Measurements from ENCODE around the gene SCARF2. TPM values are rescaled to one million over a fixed set of nuclear protein-coding genes. Genes with fewer than 3 reads are reported as not detected.
"Not testable (repeated sequence)": the region's sequence is repeated elsewhere in the genome, so short reads cannot be mapped to it uniquely, and the experiment has no call there.

SCARF2 gene
- total RNA-seq, 1 experiment from 2014 or later, result 13.3 TPM

DNA sequence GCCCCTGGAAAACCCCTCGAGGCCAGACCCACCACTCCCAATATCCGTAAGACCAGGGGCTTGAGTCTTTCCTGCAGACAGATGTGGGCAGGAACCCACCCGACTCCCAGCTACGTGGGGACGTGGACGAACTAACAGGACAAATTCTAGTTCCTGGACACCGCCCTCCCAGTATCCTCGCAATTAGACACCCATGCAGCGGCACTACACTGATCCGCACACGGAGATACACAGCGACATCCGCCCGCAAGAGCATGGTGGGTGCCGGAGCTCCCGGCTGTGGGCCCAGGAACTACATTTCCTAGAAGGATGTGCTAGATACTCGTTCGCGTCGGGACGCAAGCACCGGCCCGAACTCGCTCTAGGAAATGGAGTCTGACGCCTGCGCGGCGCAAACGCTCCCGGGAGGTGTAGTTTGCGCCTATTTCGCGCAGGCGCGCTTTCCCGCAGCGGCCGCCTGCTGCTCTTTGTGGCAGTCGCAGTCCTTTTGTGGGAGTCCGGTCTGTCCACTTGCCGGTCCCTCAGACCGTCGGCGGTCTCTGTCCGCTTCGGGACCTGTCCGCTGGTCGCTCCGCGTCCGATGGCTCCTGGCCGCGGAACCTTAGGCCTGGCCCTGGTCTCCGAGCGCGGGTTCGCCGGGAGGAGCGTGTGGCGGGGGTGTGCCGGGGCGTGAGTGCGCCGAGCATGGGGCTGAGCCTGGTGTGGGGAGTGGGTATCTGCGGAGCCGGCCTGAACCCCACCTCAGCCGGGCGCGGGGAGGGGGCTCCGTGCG is 43.7 kb downstream of the SCARF2 start, which contains the start of gene ZNF74:
TSS of gene ZNF74 (plus strand) at position 447 of the 772 bp plus-strand sequence. CDS start 478 bp downstream, outside the sequence.
- DNase-seq (ENCODE audit: low read depth), result peak; percentile 92

DNA sequence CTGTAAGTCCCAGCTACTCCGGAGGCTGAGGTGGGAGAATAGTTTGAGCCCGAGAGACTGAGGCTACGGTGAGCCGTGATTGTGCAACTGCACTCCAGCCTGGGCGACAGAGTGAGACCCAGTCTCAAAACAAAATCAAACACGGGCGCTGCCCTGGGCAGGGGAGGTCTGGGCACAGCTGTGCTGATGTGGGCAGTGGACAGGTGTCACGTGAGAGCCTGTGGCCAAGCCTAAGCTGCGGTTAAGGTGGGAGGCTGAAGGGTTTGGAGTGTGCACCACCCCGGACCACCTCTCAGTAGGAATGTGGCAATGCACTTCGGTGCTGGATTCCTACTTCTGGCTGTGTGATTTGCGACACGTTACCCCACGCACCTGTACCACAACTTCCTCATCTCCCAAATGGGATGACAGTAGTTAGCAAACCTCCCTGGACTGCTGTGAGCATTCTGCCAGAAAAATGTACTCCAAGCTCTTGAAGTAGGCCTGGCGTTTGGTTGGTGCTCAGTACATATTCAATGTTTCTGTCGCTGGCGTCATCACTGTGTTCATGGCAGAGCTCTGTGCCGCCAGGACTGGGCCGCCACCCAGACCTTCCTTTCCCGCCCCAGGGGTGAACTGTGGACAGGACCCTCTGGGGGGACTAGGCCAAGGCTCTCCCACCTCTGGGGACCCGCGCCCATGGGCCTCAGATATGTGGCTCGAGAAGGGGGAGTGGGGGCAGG is 44.5 kb downstream of the SCARF2 start:
- DNase-seq (ENCODE audit: low read depth), result no peak

DNA sequence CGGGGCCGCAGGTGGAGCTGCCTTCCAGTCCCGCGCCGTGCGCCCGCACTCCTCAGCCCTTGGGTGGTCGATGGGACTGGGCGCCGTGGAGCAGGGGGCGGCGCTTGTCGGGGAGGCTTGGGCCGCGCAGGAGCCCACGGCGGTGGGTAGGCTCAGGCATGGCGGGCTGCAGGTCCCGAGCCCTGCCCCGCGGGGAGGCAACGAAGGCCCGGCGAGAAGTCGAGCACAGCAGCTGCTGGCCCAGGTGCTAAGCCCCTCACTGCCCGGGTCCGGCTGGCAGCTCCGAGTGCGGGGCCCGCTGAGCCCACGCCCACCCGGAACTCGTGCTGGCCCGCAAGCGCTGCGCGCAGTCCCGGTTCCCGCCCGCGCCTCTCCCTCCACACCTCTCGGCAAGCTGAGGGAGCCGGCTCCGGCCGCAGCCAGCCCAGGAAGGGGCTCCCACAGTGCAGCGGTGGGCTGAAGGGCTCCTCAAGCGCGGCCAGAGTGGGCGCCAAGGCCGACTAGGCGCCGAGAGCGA is 45.2 kb downstream of the SCARF2 start:
- not testable (repeated sequence) for DNase-seq (ENCODE audit: low read depth)

DNA sequence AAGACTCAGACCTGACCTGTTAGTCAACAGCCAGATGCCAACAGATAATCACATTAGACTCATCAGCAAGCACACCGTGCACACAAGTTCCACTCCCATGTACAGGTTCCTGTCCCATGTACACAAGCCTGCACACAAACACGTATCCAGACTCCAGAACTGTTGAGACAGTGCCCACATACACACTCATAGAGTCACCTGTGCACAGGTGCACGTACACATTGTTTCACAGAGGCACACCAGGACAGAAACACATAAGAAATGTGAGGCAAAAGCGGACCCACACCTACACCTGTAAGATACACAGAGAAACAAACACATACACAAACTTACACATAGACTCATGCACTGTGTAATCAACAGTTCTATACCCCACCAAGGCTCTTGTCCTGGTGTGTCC is 46.4 kb downstream of the SCARF2 start:
- DNase-seq (ENCODE audit: low read depth), result no peak

DNA sequence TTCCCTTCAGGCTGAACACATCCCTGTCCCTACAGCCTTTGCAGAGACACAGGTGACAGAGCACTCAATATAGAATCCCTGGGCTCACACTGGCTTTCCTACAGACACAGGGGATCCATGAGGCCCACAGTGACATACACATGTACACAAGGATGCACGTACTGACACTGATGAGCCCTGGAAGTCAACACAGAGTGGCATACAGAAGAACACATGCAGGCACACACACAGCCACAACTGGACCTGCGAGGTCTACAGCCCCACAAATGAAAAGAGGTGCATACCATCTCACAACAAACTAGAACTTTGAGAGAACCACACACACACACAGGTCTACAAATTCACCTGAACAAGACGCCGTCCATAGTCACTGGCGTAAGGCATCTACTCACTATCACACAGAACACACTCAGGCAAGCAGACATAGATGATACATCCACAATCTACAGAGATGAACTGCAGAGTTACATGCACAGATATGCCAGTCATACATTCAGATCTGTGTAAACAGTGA is 47.2 kb downstream of the SCARF2 start:
- no peak for DNase-seq (ENCODE audit: low read depth)

DNA sequence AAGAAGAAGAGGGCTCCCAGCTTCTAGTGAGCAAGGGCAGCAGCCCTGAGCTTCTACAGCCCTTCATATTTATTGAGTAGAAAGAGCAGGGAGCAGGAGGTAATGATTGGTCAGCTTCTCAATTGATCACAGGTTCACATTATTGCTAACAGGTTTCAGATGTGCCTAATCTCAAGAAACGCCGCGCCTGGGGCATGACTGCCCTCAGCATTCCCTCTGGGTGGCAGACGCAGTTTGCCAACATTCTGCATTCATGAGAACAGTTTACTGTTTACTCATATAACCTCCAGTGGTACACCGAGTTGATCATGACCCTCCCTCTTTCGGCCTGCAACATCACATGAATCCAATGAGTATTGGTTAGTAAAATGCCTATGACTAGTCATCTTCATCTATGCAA is 48.3 kb downstream of the SCARF2 start:
- DNase-seq (ENCODE audit: low read depth), result no peak

DNA sequence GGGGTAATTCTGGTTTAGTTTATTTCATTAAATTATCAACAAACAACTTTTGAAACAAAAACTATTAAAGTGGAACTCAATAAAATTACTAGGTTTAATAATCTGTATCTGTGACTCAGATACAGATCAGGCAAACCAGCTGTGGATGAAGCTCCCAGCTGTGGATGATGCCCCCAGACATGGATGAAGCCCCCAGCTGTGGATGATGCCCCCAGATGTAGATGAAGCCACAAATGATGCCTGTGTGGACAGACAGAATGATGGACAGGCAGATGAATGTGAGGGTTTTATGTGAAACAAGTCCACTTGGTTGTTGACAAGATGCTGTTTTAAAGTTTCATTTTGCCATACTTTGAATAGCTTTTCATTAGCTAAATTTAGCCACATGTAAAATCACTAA is 49.4 kb downstream of the SCARF2 start:
- DNase-seq (ENCODE audit: low read depth), result no peak

DNA sequence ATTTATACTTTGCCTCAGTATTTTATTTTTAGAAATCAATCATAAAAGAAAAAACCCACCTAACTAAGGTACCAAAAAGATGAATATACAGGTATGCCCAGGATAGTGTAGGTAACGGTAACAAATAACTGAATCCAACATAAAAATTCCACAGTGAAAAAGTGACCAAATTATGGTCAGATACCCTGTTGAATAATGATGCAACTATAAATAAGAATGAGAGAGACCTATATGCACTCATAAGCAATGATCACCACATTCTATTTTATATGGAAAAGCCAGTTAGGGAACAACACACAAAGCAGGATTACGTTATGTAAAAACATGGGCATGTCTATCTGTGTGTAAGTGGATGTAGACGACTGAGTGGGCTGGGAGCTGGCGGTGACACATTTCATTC is 50.7 kb downstream of the SCARF2 start:
- no peak for DNase-seq (ENCODE audit: low read depth)

DNA sequence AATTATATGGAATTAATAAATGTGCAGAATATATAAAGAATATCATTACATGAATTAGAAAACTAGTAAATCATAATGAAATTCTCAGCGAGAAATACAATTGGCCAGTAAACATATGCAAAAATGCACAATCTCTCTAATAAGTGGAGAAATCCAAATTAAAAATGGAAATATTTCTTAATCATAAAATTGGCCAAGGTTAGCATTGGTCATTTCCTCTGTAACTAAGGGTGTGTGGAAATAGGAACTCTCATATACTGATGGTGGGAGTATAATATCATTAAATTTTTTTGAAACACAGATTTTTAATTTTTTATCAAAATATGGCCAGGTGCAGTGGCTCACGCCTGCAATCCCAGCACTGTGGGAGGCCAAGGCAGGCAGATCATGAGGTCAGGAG is 51.3 kb downstream of the SCARF2 start:
- DNase-seq (ENCODE audit: low read depth), result no peak

DNA sequence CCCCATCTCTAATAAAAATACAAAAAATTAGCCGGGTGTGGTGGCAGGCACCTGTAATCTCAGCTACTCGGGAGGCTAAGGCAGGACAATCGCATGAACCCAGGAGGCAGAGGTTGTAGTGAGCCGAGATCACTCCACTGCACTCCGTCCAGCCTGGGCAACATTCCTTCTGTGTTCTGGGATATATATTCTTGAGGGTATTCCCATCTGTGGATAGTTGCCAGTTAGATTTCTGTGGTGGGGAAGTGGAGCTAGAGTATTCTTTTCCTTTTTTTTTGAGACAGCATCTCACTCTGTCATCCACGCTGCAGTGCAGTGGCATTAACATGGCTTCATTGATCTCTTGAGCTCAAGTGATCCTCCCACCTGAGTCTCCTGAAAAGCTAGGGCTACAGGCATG is 52.8 kb downstream of the SCARF2 start:
- DNase-seq (ENCODE audit: low read depth), result no peak

DNA sequence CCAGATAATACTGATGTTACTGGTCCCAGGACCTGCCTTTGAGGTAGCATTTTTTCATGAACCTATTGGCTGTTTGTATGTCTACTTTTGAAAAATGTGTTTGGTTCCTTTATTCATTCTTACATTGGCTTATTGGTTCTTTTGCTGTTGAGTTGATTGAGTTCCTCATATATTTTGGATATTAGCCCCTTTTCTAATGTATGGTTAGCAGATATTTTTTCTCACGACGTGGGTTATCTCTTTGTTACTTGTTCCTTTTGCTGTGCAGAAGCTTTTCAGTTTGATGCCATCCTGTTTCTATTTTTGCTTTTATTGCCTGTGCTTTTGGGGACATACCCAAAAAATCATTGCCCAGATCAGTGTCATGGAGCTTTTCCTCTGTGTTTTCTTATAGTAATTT is 53.5 kb downstream of the SCARF2 start:
- DNase-seq (ENCODE audit: low read depth), result no peak

DNA sequence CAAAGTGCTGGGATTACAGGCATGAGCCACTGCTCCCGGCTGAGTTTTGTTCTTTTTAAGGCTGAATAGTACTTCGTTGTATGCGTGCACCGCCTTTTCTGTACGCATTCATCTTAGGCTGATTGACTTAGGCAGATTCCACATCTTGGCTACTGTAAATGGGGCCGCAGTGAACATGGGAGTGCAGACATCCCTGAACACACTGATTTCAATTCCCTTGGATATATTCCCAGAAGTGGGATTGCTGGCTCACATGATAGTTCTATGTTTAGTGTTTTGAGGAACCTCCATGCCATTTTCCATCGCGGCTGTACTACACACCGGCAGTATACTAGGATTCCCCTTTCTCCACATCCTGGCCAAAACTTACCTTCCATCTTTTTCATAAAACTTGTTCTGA is 54.1 kb downstream of the SCARF2 start:
- DNase-seq (ENCODE audit: low read depth), result no peak

DNA sequence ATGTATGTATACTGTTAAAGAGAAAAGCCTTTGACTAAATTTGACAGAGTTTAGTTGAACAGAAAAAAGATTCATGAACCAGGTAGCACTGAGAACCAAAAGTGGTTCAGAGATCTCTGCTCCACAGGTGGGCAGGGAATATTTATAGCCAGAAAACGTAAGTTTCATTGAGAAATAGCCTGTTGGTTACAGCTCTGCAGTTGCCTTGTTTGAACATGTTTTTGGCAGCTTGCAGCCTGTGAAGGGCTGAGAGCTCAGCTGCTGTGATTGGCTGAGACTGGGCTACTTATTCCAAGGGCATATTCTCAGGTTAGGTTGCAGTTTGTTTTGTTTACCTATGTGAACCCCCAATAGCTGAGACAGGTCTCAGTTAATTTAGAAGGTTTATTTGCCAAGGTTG is 57.1 kb downstream of the SCARF2 start:
- no peak for DNase-seq (ENCODE audit: low read depth)

DNA sequence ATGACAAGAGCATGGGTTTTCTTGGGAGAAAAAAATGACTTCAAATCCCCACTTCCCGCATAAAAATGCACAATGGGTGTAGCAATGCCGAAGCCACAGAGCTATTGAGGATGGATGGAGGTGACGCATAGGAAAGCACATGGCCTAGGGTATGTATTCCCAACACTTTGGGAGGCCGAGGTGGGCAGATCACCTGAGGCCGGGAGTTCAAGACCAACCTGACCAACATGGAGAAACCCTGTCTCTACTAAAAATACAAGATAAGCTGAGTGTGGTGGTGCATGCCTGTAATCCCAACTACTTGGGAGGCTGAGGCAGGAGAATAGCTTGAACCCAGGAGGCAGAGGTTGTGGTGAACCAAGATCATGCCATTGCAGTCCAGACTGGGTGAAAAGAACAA is 58.9 kb downstream of the SCARF2 start:
- DNase-seq (ENCODE audit: low read depth), result not testable (repeated sequence)

DNA sequence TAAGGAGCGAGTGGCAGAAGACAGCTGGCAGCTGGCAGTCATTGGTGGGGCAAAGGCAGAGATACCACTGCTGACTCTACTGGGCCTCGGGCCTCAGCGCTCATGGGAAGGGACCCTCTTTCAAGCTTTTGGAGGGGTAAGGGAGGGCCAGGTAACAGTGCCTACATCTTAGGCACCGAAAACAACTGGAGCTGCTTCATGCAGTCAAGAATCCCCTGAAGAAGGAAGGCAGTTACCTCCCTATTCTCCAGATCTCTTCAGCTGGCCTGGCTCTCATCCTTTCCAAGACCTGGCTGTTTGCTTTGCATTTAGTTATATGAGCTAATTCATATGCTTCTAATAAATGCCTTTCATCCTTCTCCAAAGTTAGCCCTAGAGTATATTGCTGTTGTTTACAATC is 59.5 kb downstream of the SCARF2 start:
- no peak for DNase-seq (ENCODE audit: low read depth)

DNA sequence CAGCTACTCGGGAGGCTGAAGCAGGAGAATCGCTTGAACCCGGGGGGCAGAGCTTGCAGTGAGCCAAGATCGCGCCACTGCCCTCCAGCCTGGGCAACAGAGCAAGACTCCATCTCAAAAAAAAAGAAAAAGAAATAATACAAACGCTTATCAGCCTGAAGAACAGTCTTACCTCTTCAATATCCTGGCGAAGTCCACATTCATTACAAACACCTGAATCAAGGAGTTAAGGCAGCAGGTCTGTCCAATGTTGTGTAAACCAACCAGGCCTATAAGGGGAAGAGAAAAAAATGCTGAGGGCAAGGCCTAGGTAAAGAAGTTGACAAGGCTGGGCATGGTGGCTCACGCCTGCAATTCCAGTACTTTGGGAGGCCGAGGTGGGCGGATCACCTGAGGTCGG is 60.6 kb downstream of the SCARF2 start:
- DNase-seq (ENCODE audit: low read depth), result not testable (repeated sequence)

DNA sequence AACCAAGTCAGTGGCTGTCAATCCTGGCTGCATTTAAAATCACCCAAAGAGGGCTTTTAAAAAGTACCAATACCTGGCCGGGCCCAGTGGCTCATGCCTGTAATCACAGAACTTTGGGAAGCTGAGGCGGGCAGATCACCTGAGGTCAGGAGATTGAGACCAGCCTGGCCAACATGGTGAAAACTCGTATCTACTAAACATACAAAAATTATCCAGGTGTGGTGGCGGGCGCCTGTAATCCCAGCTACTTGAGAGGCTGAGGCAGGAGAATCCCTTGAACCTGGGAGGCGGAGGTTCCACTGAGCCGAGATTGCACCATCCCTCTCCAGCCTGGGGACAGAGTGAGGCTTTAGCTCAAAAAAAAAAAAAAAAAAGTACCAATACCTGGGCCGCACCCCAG is 61.3 kb downstream of the SCARF2 start:
- not testable (repeated sequence) for DNase-seq (ENCODE audit: low read depth)

Other genes starting within 250 kb of the SCARF2 start
- 0.63 TPM in 1 of 2 replicates, not detected in the other for gene RTN4R, start 169.5 kb downstream of the SCARF2 start, total RNA-seq (2014; rRNA removed)
- 78.0 and 82.5 TPM in 2 replicates for gene DGCR6L, start 117.8 kb downstream of the SCARF2 start, total RNA-seq (2014; rRNA removed)
- gene ZNF74, start 43.7 kb downstream of the SCARF2 start, total RNA-seq (2014; rRNA removed), result 9.8 and 9.9 TPM in 2 replicates
- gene KLHL22, start 58.0 kb upstream of the SCARF2 start, total RNA-seq (2014; rRNA removed), result 29.4 and 31.6 TPM in 2 replicates
- gene MED15, start 69.8 kb upstream of the SCARF2 start, total RNA-seq (2014; rRNA removed), result 32.4 and 42.1 TPM in 2 replicates

Measured in LHCN-M2 (cell line).